ENCODE data around the gene C17orf114.

The C17orf114 gene

DNA sequence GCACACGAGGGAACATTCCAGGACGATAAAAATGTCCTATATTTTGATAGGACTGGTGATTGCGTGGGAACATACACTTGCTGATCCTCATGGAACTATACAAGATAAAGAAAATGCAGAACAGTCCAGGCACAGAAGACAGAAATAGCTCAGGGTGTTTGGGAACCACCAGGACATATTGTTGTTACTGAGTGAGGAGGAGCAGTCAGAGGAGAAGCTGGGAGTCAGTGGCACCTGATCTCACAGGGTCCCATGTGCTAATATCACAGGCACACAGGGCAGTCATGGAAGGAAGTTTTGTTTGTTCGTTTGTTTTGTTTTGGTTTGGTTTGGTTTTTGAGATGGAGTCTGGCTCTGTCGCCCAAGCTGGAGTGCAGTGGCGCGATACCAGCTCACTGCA is 10.6 kb upstream of the C17orf114 start:
- no peak for DNase-seq (ENCODE audit: low spot score)
- POLR2A ChIA-PET (ENCODE audit: low non-redundant PET) = interaction anchor here (0.7 kb wide), 1 partner anchor 77 kb away, joined by 4 read pairs; no protein-coding TSS in a partner anchor
- CTCF ChIA-PET = interaction anchor here (0.8 kb wide), 1 partner anchor 23 kb away, joined by 3 read pairs; no protein-coding TSS in a partner anchor
- H3K27ac ChIP-seq = peak overlapping the region; percentile 55
- TF ChIP-seq, protein P1, sequence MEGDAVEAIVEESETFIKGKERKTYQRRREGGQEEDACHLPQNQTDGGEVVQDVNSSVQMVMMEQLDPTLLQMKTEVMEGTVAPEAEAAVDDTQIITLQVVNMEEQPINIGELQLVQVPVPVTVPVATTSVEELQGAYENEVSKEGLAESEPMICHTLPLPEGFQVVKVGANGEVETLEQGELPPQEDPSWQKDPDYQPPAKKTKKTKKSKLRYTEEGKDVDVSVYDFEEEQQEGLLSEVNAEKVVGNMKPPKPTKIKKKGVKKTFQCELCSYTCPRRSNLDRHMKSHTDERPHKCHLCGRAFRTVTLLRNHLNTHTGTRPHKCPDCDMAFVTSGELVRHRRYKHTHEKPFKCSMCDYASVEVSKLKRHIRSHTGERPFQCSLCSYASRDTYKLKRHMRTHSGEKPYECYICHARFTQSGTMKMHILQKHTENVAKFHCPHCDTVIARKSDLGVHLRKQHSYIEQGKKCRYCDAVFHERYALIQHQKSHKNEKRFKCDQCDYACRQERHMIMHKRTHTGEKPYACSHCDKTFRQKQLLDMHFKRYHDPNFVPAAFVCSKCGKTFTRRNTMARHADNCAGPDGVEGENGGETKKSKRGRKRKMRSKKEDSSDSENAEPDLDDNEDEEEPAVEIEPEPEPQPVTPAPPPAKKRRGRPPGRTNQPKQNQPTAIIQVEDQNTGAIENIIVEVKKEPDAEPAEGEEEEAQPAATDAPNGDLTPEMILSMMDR (conservative IDR thresholded peaks at IDR 0.05; ENCODE audit: low read depth) = no peak

DNA sequence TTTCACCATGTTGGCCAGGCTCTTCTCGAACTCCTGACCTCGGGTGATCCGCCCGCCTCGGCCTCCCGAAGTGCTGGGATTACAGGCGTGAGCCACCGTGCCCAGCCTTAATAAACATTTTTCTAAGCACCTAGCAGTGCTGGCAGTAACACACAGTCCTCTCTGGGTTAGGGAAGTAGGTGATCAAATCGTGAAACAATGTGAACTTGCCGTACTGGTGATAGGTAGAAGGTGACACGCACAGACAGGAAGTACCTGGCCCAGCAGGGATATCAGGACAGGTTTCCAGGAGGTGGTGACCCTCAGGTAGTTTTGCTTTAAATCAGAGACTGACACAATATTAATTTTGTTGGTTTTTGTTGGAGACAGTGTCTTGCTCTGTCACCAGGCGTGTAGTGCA is 9.3 kb upstream of the C17orf114 start:
- TF ChIP-seq, protein P1 (conservative IDR thresholded peaks at IDR 0.05; ENCODE audit: low read depth) = no peak
- H3K27ac ChIP-seq = no peak overlapping the region; the same call in 1 of the 2 replicates
- POLR2A ChIA-PET (ENCODE audit: low non-redundant PET) = interaction anchor here (0.6 kb wide), 1 partner anchor 23 kb away, joined by 3 read pairs; the partner anchor contains the start of gene GLTPD2
- DNase-seq (ENCODE audit: low spot score) = no peak
- CTCF ChIA-PET = interaction anchor here (1.1 kb wide), 1 partner anchor 22 kb away, joined by 3 read pairs; no protein-coding TSS in a partner anchor

DNA sequence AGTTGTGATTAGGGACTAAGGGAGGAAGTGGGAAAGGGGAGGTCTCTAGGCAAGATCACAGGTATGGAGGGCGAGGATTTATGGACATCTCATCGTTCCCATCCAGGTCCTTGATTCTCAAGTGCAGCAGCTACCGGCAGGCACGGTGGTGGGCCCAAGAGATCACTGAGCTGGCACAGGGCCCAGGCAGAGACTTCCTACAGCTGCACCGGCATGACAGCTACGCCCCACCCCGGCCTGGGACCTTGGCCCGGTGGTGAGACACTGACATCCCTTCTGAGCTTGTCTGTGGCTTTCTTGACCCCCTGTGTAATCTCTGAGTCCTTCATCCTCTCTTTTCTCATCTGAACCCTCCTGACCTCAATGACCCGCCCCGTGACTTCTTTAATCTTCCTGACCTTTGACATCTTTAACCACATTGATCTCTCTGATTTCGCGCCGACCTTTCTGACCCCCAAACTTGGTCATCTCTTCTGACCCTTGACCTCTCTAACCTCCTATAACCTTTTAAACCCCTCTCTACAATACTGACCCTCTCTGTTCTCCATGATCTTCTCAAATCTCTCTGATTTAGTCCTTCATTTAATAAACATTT is 8.7 kb upstream of the C17orf114 start:
- TF ChIP-seq, protein P1 (conservative IDR thresholded peaks at IDR 0.05; ENCODE audit: low read depth) = no peak
- CTCF ChIA-PET = interaction anchor here (0.7 to 1.1 kb wide), 2 partner anchors 21 to 56 kb away, joined by 3 read pairs; no protein-coding TSS in a partner anchor
- POLR2A ChIA-PET (ENCODE audit: low non-redundant PET) = no interaction called here
- no peak for DNase-seq (ENCODE audit: low spot score)
- H3K27ac ChIP-seq = peak overlapping the region; percentile 73

DNA sequence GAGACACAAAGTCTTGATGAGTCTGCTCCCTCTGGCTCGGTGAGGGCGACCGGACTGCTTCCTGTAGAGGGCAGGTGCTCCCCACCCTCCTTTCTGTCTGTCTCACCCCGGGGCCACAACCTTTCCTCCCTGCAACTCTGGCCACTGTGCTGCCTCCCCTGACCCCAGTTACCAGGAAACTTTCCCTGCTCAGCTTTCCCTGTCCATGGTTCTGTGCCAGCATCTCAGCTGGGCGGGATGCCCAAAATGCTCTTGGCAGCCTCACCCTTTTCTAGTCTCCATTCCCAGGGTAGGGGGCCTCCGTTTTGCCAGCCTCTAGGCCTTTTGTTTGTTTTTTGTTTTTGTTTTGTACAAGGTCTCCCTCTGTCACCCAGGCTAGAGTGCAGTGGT is 6.2 kb upstream of the C17orf114 start:
- CTCF ChIA-PET = interaction anchor here (1.5 kb wide), 1 partner anchor 11 kb away, joined by 6 read pairs; no protein-coding TSS in a partner anchor
- POLR2A ChIA-PET (ENCODE audit: low non-redundant PET) = interaction anchor here (0.7 kb wide), 1 partner anchor 44 kb away, joined by 4 read pairs; no protein-coding TSS in a partner anchor
- TF ChIP-seq, protein P1 (conservative IDR thresholded peaks at IDR 0.05; ENCODE audit: low read depth) = no peak
- peak overlapping the region; percentile 73 for H3K27ac ChIP-seq
- DNase-seq (ENCODE audit: low spot score) = no peak

DNA sequence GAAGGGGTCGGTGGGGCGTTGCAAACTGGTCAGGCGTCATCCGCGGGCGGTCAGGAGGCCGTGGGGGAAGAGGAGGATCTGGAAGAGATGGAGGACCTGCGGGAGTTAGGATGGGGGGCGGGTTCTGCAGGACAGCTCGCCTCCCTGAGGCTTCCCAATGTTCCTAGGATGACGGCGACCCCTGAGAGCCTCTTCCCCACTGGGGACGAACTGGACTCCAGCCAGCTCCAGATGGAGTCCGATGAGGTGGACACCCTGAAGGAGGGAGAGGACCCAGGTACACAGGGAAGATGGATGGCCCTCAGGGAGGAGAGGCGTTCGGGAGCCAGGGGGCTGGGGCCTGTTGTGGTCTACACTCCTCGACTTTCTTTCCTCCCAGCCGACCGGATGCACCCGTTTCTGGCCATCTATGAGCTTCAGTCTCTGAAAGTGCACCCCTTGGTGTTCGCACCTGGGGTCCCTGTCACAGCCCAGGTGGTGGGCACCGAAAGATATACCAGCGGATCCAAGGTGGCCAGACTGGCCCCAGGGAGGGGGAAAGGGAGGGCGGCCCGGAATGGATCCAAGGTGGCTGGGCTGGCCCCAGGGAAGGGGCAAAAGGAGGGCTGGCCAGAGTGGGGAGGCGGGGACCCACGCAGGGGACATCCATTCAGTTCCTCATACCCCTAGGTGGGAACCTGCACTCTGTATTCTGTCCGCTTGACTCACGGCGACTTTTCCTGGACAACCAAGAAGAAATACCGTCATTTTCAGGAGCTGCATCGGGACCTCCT is 5.7 kb upstream of the C17orf114 start:
- H3K27ac ChIP-seq = peak overlapping the region; percentile 73
- no peak for DNase-seq (ENCODE audit: low spot score)
- CTCF ChIA-PET = interaction anchor here (0.5 to 1.8 kb wide), 4 partner anchors 18 to 77 kb away, joined by 3 to 8 read pairs (median 4); partner anchors contain the start of gene MED11
- POLR2A ChIA-PET (ENCODE audit: low non-redundant PET) = no interaction called here
- TF ChIP-seq, protein P1 (conservative IDR thresholded peaks at IDR 0.05; ENCODE audit: low read depth) = no peak
